ENCODE results near the gene MAP4K5.
A peak's percentile ranks its signal among the peaks of the same experiment; 100 is the strongest.

Gene MAP4K5

GRCh38 chr14:50475460-50475859, 56.9 kb downstream of the MAP4K5 start:
- DNase-seq, result no peak

GRCh38 chr14:50471838-50472465, 60.4 kb downstream of the MAP4K5 start:
- no peak for DNase-seq

DNA sequence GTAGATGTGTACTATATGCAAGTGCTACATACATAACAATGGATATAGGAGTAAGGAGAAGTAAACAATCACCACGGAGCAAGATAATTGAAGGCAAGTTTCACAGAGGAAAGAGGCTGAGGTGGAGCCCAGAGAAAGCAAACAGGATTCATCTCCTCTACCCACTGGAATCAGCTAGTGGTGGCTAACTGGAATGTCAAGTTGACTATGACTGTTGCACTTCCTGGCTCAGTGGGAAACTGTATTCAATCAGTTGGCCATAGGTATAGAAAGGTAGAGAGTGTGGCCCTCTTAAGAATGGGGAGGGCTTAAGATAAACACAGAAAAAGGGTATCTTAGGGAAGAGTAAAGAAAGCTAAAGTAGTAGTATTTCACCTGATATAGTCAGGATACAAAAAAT, 62.4 kb downstream of the MAP4K5 start:
- no peak for DNase-seq

DNA sequence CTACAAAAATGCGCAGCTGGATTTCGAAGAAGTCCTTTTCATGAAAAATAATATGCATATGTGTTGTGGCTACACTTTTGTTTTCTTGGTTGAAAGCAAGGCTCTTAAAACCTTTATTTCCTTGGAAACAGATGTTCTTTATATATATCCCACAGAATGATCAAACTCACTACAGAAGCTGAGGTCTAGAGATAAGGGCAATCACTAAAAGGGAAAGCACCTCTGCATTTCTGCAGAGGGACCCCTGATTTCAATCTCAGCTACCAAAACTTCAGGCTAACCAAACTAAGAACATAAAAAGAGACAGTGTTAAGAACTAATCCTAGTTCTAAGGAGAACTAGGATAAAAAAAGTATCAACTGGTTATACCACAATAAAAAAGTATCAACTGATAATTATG, 70.3 kb downstream of the MAP4K5 start:
- no peak for DNase-seq

- no peak for DNase-seq
Measured at GRCh38 chr14:50453869-50454268, 78.5 kb downstream of the MAP4K5 start.

DNA sequence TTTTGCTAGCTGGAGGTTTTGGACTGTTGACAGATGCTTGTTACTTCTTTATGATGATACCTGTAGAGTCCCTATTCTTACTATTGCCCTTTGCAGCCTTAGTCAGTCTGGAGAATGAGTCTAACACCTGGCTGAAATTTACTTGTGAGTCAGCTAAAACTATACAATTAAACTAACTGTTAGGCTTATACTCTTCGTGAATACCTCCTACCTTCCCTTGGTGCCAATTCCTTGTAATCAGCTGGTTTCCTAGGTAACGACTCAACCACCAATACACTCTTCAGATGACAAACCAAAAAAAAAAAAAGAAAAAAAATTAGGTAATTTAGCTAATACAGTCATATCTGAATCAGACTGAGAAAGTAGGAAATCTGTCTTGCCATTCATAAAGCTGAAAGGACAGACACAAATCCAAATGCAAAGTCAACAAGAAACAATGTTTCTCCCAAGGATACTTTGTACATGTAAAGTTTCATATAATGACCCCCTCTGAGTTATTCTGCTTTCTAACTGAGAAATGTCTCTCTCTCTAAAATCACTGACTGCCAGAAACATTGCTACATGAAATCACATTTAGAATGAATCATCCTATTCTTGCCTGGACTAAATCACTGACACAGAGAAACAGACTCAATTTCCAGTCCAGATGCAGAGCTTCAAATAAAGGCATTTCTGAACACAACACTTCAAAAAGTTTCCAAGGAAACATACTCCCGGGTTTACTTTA, 79.2 kb downstream of the MAP4K5 start:
- peak; percentile 3 for DNase-seq

DNA sequence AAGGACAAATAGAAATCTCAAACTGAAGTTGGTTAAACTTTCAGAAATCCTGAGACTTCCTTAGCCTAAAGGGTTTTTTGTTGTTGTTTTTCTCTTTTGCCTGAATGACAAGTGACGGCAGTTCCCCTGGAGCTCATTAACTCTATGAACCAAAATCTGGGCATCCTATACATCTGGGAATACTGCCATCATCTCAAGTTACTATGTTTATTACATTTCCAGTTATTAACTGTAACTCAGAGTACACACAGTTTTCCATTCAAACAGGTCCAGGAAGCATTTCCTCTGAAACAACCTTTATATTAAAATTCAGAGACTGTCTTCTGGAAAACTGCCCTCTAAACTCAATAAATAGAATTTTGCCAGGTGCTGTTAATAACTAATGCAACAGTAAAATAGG, 80.1 kb downstream of the MAP4K5 start:
- no peak for DNase-seq

DNA sequence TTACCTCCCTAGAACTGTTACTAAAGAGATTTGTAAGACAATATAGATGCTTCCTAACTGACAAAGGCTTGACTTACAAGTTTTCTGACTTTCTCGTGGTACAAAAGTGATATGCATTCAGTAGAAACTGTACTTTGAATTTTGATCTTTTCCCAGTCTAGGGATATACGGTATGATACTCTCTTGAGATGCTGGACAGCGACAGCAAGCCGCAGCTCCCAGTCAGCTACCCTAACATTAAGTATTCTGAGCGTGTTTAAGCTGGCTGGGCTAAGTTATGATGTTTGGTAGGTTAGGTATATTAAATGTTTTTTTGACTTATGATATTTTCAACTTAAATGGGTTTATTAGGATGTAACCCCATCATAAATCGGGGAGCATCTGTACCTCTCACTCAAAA, 80.5 kb downstream of the MAP4K5 start:
- no peak for DNase-seq

DNA sequence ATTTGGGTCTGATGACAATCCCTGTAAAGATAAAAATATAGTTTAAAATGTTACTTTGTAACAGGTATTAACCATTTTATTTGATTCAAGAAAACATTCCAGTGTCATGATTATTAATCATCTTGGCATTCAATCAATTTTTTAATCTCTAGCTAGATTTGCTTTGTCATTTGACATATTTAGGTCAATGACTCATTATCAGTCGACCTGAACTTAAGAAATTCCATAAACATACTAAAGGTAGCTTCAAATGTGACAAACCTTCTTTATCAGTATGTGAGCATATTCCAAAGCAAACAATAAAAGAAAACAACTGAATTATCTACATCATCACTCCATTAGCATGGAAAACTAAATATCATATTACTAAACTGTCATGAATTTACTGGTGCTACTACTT, 84.9 kb downstream of the MAP4K5 start:
- no peak for DNase-seq

DNA sequence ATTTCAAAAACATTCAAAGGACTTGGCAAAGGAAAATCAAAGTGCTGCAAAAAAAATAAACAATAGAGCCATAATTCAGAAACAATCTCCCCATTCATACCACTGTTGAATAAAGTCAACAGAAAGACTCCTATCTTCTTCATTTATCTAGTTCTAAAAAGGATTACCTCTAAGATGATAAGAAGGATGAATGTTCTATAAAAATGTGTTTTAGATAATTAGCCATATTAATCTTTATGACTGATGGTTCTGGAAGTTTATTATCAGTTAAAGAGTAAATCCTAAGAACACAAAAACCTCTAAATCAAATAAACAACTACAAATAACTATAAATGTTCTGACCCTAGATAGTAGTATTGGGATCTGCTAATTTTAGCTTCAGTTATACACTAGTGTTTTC, 97.8 kb downstream of the MAP4K5 start:
- DNase-seq, result no peak

DNA sequence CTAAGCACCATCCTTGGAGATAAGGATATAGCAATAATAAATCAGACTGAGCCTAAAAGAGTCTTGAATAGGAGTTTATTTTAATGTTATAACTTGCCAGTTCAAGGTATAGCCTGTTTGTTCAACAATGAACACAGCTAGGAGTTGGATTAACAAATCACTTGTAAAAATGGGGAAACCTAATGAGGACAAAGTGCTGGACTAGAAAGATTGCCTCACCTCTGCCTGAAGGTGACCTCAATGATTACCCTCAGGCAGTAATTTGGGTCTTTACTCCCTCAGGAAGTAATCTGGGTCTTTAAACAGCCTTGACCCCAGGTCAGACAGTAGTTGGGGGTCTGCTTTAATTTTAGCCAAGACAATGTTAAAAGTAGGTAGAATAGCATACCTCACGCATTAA, 100.2 kb downstream of the MAP4K5 start:
- DNase-seq, result no peak

DNA sequence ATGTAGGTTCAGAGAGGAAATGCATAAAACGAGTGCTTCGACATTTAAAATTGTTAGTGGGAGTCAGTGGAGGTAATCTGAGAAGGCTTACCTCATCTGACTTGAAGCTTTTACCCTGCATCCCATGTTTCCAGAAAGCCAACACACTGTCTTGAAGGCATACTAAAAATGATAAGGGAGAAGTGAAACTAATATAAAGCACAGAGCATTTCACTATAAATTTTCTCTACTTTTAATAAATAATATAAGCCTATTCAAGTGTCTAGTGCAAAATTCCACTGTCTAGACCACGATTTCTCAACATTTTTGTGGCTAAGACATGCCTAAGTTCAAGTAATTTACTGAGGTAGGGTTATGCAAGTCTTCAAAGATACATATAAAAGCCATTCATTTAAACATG, 106.6 kb downstream of the MAP4K5 start:
- DNase-seq, result no peak

GRCh38 chr14:50425105-50425504, 107.3 kb downstream of the MAP4K5 start:
- no peak for DNase-seq

- DNase-seq, result no peak
Measured at GRCh38 chr14:50423529-50423928, 108.8 kb downstream of the MAP4K5 start.

DNA sequence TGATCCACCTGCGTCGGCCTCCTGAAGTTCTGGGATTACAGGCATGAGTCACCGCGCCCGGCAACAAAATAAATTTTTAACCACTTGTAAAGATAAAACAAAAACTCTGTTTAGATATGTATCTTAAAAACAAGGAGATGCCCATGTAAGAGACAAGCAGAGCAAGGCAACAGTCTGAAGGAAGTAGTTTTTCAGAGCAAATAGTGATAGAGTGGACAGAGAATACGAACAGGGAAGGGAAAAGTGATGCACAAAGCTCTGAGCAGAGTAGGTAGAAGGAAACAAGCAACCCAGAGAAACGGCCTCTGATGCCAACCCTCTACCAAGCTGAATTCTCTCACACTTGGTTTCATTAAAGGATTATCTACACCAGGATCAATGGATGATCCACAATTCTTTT, 110.9 kb downstream of the MAP4K5 start:
- no peak for DNase-seq

DNA sequence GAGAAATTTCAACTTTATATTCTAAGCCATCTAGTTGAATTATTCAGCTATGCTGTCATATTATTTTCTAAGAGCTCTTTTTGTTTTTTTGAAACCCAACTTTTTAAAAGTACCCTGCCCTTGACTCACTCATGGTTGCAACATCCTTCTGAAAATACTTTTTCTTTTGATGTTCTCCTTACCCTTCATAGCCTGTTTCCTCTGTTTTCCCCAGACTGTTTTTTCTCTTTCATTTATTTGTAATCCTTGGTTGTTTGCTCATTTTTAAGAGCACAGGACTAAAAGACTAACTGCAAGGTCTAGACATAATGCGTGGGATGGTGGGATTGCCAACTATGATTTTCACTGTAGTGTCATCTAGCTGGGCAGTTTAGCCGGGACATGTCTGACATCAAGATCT, 114.5 kb downstream of the MAP4K5 start:
- DNase-seq, result peak; percentile 19

- no peak for DNase-seq
Measured at GRCh38 chr14:50410921-50411320, 121.4 kb downstream of the MAP4K5 start.

DNA sequence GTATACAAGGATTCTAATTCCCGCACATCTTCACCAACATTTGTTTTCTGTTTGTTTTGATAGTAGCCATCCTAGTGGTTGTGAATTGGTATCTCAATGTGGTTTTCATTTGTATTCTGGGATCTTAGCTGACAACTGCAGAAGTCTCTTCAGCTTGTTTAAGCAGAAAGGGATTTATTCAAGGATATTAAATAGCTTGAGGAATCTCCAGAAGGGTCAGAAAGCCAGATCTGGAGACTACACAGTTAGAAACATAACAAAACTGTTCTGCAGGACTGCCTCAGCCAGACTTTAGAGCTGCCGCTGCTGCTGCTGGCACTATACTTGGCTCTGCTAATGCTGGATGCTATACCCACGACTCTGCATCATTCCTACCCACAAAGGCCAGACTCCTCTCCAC, 122.3 kb downstream of the MAP4K5 start:
- DNase-seq, result no peak

DNA sequence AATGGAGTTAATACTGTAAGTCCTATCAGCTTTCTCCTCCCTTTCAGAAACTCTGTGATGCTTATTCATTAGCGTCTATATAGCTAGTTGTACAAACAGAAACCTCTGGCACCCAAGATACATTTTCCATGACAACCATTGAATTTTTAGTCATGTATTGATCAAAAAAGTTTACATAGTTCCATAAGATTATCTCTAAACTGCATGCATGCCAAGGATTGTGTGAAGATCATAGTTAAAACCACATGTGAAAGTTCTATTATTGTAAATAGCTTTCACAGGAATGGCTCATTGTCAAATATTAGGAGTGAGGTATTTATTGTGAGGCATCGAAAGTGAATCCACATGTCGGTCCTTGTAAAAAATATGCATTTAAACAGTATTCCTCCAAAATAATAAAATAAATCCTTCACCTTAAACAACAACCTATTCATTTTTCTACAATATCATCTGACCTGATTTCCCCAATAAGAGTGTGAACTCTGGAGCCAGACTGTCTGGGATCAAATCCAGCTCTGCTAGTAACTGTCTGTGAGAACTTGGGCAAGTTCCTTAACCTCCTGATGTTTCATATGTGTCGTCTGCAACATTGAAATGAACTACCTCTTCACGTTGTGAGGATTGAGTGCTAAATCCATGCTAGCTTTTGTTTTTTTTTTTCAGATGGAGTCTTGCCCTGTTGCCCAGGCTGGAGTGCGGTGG, 125.1 kb downstream of the MAP4K5 start:
- no peak for DNase-seq

DNA sequence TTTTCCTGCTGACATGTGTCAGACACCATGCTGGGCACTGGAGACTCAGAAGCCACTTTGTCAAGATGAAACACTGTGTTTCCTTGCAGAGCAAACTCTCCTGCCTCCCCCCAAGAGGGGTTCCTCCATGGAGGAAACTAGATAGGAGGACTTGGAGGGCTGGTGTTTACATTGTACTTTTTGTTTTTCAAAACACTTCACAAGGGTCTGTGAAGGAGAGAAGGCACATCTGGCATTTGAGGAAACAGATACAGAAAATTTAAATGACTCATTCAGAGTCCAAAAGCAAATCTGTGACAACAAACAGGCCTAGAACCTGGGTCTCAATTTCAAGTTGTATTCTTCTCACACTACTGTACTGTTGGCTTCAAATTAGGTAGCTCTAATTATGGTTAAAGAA, 128.9 kb downstream of the MAP4K5 start:
- DNase-seq, result no peak

GRCh38 chr14:50402965-50403364, 129.4 kb downstream of the MAP4K5 start:
- no peak for DNase-seq

DNA sequence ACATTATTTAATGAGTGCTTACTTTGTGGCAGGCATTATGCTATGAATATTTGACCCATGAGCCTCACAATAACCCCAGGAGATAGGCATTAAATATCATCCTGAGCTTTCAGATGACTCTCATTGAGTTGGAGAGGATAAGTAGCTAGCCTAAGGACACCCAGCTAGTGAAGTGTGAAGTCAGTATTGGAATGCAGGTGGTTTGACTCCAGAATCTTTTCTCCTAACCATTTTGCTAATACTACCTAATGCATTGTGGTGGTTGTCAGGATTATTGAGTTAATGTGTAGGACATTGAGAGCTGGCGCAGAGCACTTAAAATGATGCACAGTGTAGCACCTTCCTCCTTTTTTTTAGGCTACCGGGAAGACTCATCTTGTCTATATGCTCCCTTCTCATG, 131.9 kb downstream of the MAP4K5 start:
- no peak for DNase-seq

DNA sequence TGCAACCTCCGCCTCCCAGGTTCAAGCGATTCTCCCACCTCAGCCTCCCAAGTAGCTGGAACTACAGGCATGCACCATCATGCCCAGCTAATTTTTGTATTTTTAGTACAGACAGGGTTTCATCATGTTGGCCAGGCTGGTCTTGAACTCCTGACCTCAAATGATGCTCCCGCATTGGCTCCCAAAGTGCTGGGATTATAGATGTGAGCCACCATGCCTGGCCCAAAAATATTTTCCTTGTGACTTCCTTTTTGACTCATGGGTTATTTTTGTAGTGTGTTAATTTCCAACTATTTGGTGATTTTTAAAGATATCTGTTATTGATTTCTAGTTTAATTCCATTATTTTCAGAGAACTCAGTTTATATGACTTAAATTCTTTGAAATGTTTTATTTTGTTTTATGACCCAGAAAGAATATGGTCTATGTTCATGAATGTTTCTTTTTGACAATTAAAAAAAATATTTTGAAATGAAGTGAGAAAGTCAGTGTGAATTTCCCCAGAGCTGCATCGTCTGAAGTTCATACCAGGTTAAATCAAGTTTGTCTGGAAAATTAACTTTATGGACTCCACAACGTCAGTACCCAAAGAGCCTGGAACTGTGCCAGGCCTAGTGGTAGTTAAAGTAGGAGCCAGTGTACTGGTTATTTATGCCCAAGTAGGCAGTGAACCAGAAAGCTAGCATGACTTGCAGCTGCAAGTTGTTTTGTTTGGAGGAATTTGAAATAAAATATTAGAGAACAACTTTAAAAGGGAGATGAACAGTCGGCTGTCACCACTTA, 132.9 kb downstream of the MAP4K5 start:
- no peak for DNase-seq

- DNase-seq, result no peak
Measured at GRCh38 chr14:50398189-50398580, 134.2 kb downstream of the MAP4K5 start.

Data from suppressor macrophage treated with lipopolysaccharide for 4 hours (primary cell).